Prostate gland (tissue), 2 donors: Measurements from ENCODE around the gene CDK5RAP2.

Experiments
- CTCF ChIP-seq, 4 experiments: fragments of 200-600 bp in 2 of 4; fragments of 450-650 bp in 2 of 4; sonication (generic) in 2 of 4; IDR thresholded peaks; 1 replicate in 3 of 4; 2 replicates in 1 of 4; pipeline ENCODE4 v1.5.1; 2016 to 2019; ENCODE audit warnings: antibody characterized with exemption in 4 of 4, mild to moderate bottlenecking in 2 of 4, moderate library complexity in 2 of 4
- POLR2A ChIP-seq: fragments of 450-650 bp; IDR thresholded peaks from one replicate; pipeline ENCODE4 v1.6.1; 2016; ENCODE audit warnings: antibody characterized with exemption, mild to moderate bottlenecking

- TF ChIP-seq CTCF (IDR thresholded peaks at IDR 0.05), result no peak
- no peak for TF ChIP-seq POLR2A
Observed at GRCh38 chr9:120456218-120456617, 123.7 kb downstream of the CDK5RAP2 start.
